ENCODE results near the gene YBX2.

YBX2 gene

DNA sequence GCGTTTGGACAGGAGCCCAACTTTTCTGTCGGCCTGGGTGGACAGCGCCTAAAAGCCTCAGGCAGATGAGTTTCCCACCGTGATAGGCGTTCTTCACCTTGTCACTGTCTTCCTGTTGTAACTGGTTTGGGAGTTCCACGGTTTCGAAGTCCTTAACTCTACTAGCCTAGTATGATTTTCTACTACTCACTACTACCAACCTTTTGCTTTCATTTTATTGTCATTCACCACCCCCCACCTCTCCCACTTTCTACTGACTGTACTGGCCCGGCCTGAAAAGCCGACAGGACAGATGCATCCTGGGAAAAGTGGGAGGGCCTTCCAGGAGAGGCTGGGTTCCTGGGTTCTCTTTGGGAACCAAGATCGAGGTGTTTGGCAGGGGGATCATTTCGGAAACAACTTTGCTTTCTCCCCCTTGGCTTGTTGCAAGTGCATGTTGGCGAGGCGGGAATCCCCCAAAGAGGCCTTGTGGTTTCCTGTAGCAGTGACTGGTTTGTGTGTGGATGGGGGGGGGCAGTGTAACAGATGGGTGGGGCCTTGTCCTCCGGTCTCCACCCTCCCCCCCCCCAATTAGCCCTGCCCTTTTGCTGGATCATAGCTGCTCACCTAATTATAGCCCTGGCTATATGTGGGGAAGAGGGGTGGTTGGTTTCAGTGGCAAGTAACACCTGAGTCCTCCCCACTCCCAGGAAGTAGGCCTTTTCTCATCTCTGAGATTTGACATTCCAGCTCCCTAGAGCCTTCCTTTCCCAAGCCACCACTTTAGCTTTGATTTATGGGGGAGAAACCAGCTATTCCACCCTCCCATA is 14.4 kb upstream of the YBX2 start (continued):
- TF ChIP-seq ZNF555 (tag by site-specific recombination; conservative IDR thresholded peaks at IDR 0.05) (no peak), ZNF530 (tag by site-specific recombination; IDR thresholded peaks at IDR 0.05; ENCODE audit: low read depth) (no peak), OVOL3 (tag by site-specific recombination; IDR thresholded peaks at IDR 0.05) (no peak), ZSCAN16 (tag by site-specific recombination; IDR thresholded peaks at IDR 0.05) (no peak), ZNF792 (tag by site-specific recombination; IDR thresholded peaks at IDR 0.05) (no peak), ZNF23 (tag by site-specific recombination; IDR thresholded peaks at IDR 0.05; ENCODE audit: borderline replicate concordance) (no peak), ZNF621 (tag by site-specific recombination; IDR thresholded peaks at IDR 0.05) (no peak), SCRT2 (tag by site-specific recombination; IDR thresholded peaks at IDR 0.05) (peak; percentile 89), ZNF513 (tag by site-specific recombination; IDR thresholded peaks at IDR 0.05) (no peak), ZNF140 (tag by site-specific recombination; IDR thresholded peaks at IDR 0.05) (no peak), SCRT1 (tag by site-specific recombination; IDR thresholded peaks at IDR 0.05; ENCODE audit: borderline replicate concordance) (no peak), ZNF146 (tag by site-specific recombination; IDR thresholded peaks at IDR 0.05) (no peak), TCF7L2 (IDR thresholded peaks at IDR 0.05; ENCODE audit: borderline replicate concordance, low read depth, low read length) (no peak)
- TF ChIP-seq, protein P1, sequence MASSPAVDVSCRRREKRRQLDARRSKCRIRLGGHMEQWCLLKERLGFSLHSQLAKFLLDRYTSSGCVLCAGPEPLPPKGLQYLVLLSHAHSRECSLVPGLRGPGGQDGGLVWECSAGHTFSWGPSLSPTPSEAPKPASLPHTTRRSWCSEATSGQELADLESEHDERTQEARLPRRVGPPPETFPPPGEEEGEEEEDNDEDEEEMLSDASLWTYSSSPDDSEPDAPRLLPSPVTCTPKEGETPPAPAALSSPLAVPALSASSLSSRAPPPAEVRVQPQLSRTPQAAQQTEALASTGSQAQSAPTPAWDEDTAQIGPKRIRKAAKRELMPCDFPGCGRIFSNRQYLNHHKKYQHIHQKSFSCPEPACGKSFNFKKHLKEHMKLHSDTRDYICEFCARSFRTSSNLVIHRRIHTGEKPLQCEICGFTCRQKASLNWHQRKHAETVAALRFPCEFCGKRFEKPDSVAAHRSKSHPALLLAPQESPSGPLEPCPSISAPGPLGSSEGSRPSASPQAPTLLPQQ (tag by site-specific recombination; IDR thresholded peaks at IDR 0.05) = no peak

DNA sequence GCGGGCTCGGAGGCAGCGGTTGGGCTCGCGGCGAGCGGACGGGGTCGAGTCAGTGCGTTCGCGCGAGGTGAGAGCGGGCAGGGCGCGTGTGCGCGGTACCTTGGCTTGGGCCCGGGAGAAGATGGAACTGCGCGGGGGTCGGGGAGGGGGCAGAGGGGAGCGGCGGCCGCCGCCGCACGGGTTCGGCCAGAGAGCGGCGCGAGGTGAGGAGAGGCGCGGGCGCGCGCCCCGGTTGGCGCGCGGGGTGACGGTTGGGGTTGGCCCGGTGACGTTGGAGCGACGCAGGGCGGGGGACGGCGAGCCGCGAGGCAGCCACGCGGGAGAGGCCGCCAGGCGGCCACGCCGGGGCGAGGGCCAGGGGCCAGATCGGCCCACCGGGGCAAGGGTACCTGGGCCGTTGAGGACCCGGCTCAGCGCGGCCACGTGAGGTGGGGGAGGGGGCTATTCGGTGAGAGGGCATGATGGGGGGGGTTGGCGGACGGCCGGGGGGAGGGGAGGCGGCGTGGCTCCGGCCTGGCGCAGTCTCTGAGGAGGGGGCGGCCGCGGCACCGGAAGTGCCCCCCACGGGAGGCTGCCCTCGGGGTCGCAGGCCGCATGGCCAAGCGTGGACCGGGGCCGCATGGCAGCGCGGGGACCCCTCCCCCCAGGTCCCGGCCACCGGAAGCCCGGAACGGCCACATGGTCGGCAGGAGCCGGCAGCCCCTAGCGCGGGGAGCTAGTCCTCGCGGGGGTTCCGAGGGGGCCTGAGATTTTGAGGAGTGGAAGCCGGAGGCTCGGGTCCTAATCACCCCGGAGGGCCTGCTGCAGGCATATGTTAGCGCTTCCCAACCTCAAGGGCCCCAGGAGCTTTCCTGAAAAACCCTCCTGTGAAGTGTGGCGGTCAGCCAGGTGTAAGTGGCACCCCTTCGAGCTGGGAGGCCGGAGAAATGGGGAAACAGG is 13.5 kb upstream of the YBX2 start:
- POLR2A ChIA-PET = interaction anchor here (0.6 to 3.9 kb wide), 4 partner anchors 21 to 272 kb away, joined by 3 to 36 read pairs (median 4); partner anchors contain the start of genes DVL2, NEURL4, SLC16A13 and SLC2A4
- Histone ChIP-seq H3K4me1 (ENCODE audit: control insufficient read depth, insufficient read depth, low read length) (peaks cover 15% of the 10 kb centered on the region), H3K9me3 (ENCODE audit: control insufficient read depth, insufficient read depth, low read depth, low read length) (no peaks in the 10 kb centered on the region), H3K4me3 (ENCODE audit: low read depth, low read length) (peak overlapping the region; percentile 80), H3K27ac (ENCODE audit: extremely low read depth, low read depth, low read length) (peak overlapping the region; percentile 99), H3K36me3 (ENCODE audit: control insufficient read depth in 2 of 2, insufficient read depth in 1 of 2, low read length in 2 of 2) (peaks cover 33 to 38% of the 10 kb centered on the region in 2 experiments)
- CTCF ChIA-PET = interaction anchor here (0.5 to 1.7 kb wide), 4 partner anchors 38 to 607 kb away, joined by 3 to 5 read pairs (median 4); no protein-coding TSS in a partner anchor
- TF ChIP-seq, protein P2, sequence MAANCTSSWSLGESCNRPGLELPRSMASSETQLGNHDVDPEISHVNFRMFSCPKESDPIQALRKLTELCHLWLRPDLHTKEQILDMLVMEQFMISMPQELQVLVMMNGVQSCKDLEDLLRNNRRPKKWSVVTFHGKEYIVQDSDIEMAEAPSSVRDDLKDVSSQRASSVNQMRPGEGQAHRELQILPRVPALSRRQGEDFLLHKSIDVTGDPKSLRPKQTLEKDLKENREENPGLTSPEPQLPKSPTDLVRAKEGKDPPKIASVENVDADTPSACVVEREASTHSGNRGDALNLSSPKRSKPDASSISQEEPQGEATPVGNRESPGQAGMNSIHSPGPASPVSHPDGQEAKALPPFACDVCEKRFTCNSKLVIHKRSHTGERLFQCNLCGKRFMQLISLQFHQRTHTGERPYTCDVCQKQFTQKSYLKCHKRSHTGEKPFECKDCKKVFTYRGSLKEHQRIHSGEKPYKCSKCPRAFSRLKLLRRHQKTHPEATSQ (tag by site-specific recombination; IDR thresholded peaks at IDR 0.05) = no peak
- TF ChIP-seq ZSCAN30 (tag by site-specific recombination; IDR thresholded peaks at IDR 0.05) (no peak; the same call in 1 of the 2 replicates), ZNF624 (tag by site-specific recombination; IDR thresholded peaks at IDR 0.05) (no peak), YY1 (tag by site-specific recombination; IDR thresholded peaks at IDR 0.05) (peak; percentile 36; the same call in 1 of the 2 replicates), TRIM28 (IDR thresholded peaks at IDR 0.05; ENCODE audit: borderline replicate concordance, low read length) (no peak), PRDM1 (tag by site-specific recombination; IDR thresholded peaks at IDR 0.05) (no peak), GLIS2 (tag by site-specific recombination; IDR thresholded peaks at IDR 0.05) (peak; percentile 92), ZNF157 (tag by site-specific recombination; IDR thresholded peaks at IDR 0.05) (no peak), SP7 (tag by site-specific recombination; IDR thresholded peaks at IDR 0.05) (no peak), ZNF112 (tag by site-specific recombination; IDR thresholded peaks at IDR 0.05) (no peak), ZNF155 (tag by site-specific recombination; IDR thresholded peaks at IDR 0.05) (no peak), ZNF433 (tag by site-specific recombination; IDR thresholded peaks at IDR 0.05; ENCODE audit: low read depth) (no peak), GLIS1 (tag by site-specific recombination; IDR thresholded peaks at IDR 0.05) (peak; percentile 46; the same call in 1 of the 2 replicates), FEZF1 (tag by site-specific recombination; IDR thresholded peaks at IDR 0.05) (no peak)
- TF ChIP-seq, protein P3, sequence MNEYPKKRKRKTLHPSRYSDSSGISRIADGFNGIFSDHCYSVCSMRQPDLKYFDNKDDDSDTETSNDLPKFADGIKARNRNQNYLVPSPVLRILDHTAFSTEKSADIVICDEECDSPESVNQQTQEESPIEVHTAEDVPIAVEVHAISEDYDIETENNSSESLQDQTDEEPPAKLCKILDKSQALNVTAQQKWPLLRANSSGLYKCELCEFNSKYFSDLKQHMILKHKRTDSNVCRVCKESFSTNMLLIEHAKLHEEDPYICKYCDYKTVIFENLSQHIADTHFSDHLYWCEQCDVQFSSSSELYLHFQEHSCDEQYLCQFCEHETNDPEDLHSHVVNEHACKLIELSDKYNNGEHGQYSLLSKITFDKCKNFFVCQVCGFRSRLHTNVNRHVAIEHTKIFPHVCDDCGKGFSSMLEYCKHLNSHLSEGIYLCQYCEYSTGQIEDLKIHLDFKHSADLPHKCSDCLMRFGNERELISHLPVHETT (tag by site-specific recombination; IDR thresholded peaks at IDR 0.05) = no peak

All from HEK293 (cell line).